IMR-90 (cell line): ENCODE data around the gene CSRNP3. TPM values are rescaled to one million over a fixed set of nuclear protein-coding genes. Genes with fewer than 3 reads are reported as not detected.

Source experiments
- ATAC-seq: fragments of 200-7000 bp; cut with Tn5 transposase; 2 replicates; pipeline ENCODE4 v1.9.1; 2020; ENCODE audit warnings: low read depth, mild to moderate bottlenecking, moderate library complexity
- BruUV-seq: library from RNA; stranded (reverse); fragments of 400-500 nt; replicated peaks from 2 replicates; lab custom pipeline; 2021; lab: Mats Ljungman, UMichigan
- CTCF ChIA-PET: fragments of 300-600 bp; formaldehyde crosslinking; extraction: SDS; loops from one replicate; lab custom pipeline; 2021; ENCODE audit warnings: antibody characterized with exemption; lab: Yijun Ruan, JAX
- POLR2A ChIA-PET: fragments of 300-600 bp; sonication (Branson Sonifier 250); formaldehyde crosslinking; loops from one replicate; lab custom pipeline; 2022; ENCODE audit warnings: antibody characterized with exemption; ENCODE audit not compliant: unreplicated experiment; lab: Charles Lee
- DNase-seq: peaks from one replicate; pipeline ENCODE4 v3.0.0; 2013
- H2AFZ ChIP-seq: replicated peaks from 2 replicates; pipeline ENCODE3; 2013; ENCODE audit warnings: low read length, mild to moderate bottlenecking; ENCODE audit not compliant: poor library complexity
- H2AK5ac ChIP-seq: 2 replicates; pipeline ENCODE4 v1.6.1; 2013; ENCODE audit warnings: low read depth, low read length, inconsistent platforms
- H2AK9ac ChIP-seq: replicated peaks from 2 replicates; pipeline ENCODE3; 2013; ENCODE audit warnings: mild to moderate bottlenecking, low read depth, low read length, moderate library complexity; ENCODE audit not compliant: poor library complexity
- H2BK120ac ChIP-seq: 2 replicates; pipeline ENCODE4 v1.6.1; 2013; ENCODE audit warnings: low read depth, low read length, inconsistent platforms
- H2BK15ac ChIP-seq: 3 replicates; pipeline ENCODE4 v1.6.1; 2013; ENCODE audit warnings: low read depth, low read length, inconsistent platforms
- H2BK20ac ChIP-seq: 2 replicates; pipeline ENCODE4 v1.6.1; 2013; ENCODE audit warnings: low read depth, mild to moderate bottlenecking, inconsistent platforms, low read length, moderate library complexity
- H2BK5ac ChIP-seq: 2 replicates; pipeline ENCODE4 v1.6.1; 2013; ENCODE audit warnings: mild to moderate bottlenecking, low read depth, low read length, inconsistent platforms; ENCODE audit not compliant: poor library complexity, severe bottlenecking
- H3K14ac ChIP-seq: replicated peaks from 2 replicates; pipeline ENCODE4 v1.6.1; 2013; ENCODE audit warnings: low read depth, low read length, inconsistent platforms
- H3K18ac ChIP-seq: 2 replicates; pipeline ENCODE4 v1.6.1; 2013; ENCODE audit warnings: low read depth, low read length, control low read depth
- H3K23ac ChIP-seq: 2 replicates; pipeline ENCODE4 v1.6.1; 2013; ENCODE audit warnings: low read depth, low read length, inconsistent platforms
- H3K27ac ChIP-seq: 2 replicates; pipeline ENCODE4 v1.5.1; 2013; ENCODE audit warnings: mild to moderate bottlenecking, control low read depth, low read length; ENCODE audit not compliant: insufficient read depth
- H3K27me3 ChIP-seq: 2 replicates; pipeline ENCODE4 v1.6.1; 2013; ENCODE audit warnings: low read length; ENCODE audit not compliant: control insufficient read depth, insufficient read depth
- H3K36me3 ChIP-seq: 2 replicates; pipeline ENCODE4 v1.6.1; 2013; ENCODE audit warnings: low read length, mixed read lengths; ENCODE audit not compliant: control insufficient read depth, insufficient read depth
- H3K4ac ChIP-seq: 2 replicates; pipeline ENCODE4 v1.6.1; 2013; ENCODE audit warnings: low read depth, low read length, inconsistent platforms
- H3K4me1 ChIP-seq: 2 replicates; pipeline ENCODE4 v1.6.1; 2013; ENCODE audit warnings: low read length, mixed read lengths; ENCODE audit not compliant: control insufficient read depth, insufficient read depth
- H3K4me2 ChIP-seq: 2 replicates; pipeline ENCODE4 v1.6.1; 2013; ENCODE audit warnings: low read depth, mild to moderate bottlenecking, control low read depth, low read length, moderate library complexity
- H3K4me3 ChIP-seq: 2 replicates; pipeline ENCODE4 v1.5.1; 2013; ENCODE audit warnings: low read depth, mild to moderate bottlenecking, control low read depth, low read length, moderate library complexity; ENCODE audit not compliant: insufficient read depth
- H3K56ac ChIP-seq: 2 replicates; pipeline ENCODE4 v1.6.1; 2013; ENCODE audit warnings: low read length, inconsistent platforms; ENCODE audit not compliant: insufficient read depth; ENCODE audit errors: extremely low read depth
- H3K79me1 ChIP-seq, 2 experiments: 2 replicates each; pipeline ENCODE4 v1.6.1; 2013; ENCODE audit warnings: low read length in 2 of 2, inconsistent platforms in 1 of 2, low read depth in 1 of 2
- H3K9ac ChIP-seq: 2 replicates; pipeline ENCODE4 v1.6.1; 2013; ENCODE audit warnings: low read depth, low read length, control low read depth
- H3K9me1 ChIP-seq: 2 replicates; pipeline ENCODE4 v1.6.1; 2013; ENCODE audit warnings: low read length, inconsistent platforms; ENCODE audit not compliant: insufficient read depth
- H3K9me3 ChIP-seq: 2 replicates; pipeline ENCODE4 v1.6.1; 2013; ENCODE audit warnings: low read length; ENCODE audit not compliant: control insufficient read depth, insufficient read depth
- H4K20me1 ChIP-seq: 2 replicates; pipeline ENCODE4 v1.6.1; 2013; ENCODE audit warnings: low read length, inconsistent platforms; ENCODE audit not compliant: insufficient read depth
- H4K5ac ChIP-seq: 2 replicates; pipeline ENCODE4 v1.6.1; 2013; ENCODE audit warnings: mild to moderate bottlenecking, low read depth, low read length, control low read depth
- H4K8ac ChIP-seq, 2 experiments: 2 replicates each; pipeline ENCODE4 v1.6.1; 2013; ENCODE audit warnings: low read depth in 2 of 2, low read length in 2 of 2, control low read depth in 1 of 2, inconsistent platforms in 1 of 2
- H4K91ac ChIP-seq: 2 replicates; pipeline ENCODE4 v1.6.1; 2013; ENCODE audit warnings: low read depth, low read length, inconsistent platforms; ENCODE audit not compliant: insufficient read depth
- CHD1 ChIP-seq: IDR thresholded peaks from 2 replicates; pipeline ENCODE4 v1.6.1; 2012; ENCODE audit warnings: low read depth, low read length, improper control_type of control experiment
- FOS ChIP-seq: fragments of 150-350 bp; IDR thresholded peaks from 2 replicates; pipeline ENCODE4 v1.6.1; 2016; ENCODE audit warnings: low read depth, low read length
- MAZ ChIP-seq: IDR thresholded peaks from 2 replicates; pipeline ENCODE4 v1.6.1; 2012; ENCODE audit warnings: low read depth, mild to moderate bottlenecking, low read length, improper control_type of control experiment, moderate library complexity, borderline replicate concordance
- MXI1 ChIP-seq: IDR thresholded peaks from 2 replicates; pipeline ENCODE4 v1.6.1; 2012; ENCODE audit warnings: low read depth, mild to moderate bottlenecking, low read length, moderate library complexity, borderline replicate concordance
- NFE2L2 ChIP-seq: fragments of 150-350 bp; IDR thresholded peaks from 2 replicates; pipeline ENCODE4 v1.6.1; 2016; ENCODE audit warnings: low read depth, mild to moderate bottlenecking, low read length
- RAD21 ChIP-seq: IDR thresholded peaks from 2 replicates; pipeline ENCODE4 v1.6.1; 2012; ENCODE audit warnings: low read length, improper control_type of control experiment
- SMC3 ChIP-seq: fragments of 150-350 bp; IDR thresholded peaks from 2 replicates; pipeline ENCODE4 v1.6.1; 2016; ENCODE audit warnings: low read depth, mild to moderate bottlenecking, antibody characterized with exemption, low read length, moderate library complexity
- WGBS, 2 experiments: methylation state at CpG; one replicate each; pipeline versions ENCODE4 v1.1.5 to v1.1.7; 2013; ENCODE audit warnings: missing lambda C conversion rate in 2 of 2; ENCODE audit not compliant: insufficient read length in 1 of 2; ENCODE audit errors: extremely low coverage in 2 of 2; 5-methylcytosine and 5-hydroxymethylcytosine counted together
- dilution Hi-C: fragments of 300-500 bp; cut with HindIII; formaldehyde crosslinking; loops from one replicate; pipeline ENCODE4 v1.14.3; 2018; ENCODE audit warnings: low sequenced_read_pairs; ENCODE audit not compliant: unreplicated experiment
- in situ Hi-C: fragments of 300-500 bp; cut with MboI; formaldehyde crosslinking; loops from 3 replicates; pipeline ENCODE4 v1.14.3; 2019; ENCODE audit warnings: low sequenced_read_pairs, inconsistent platforms, mixed read lengths
- intact Hi-C: fragments of 100-400 bp; cut with micrococcal nuclease; formaldehyde crosslinking; loops from 2 replicates; pipeline ENCODE4 v1.10.0; 2022
- polyA plus RNA-seq, 3 experiments: library from polyadenylated mRNA; depleted of rRNA; stranded (reverse); fragments of >200 nt; gene quantifications; 2 replicates each; pipeline ENCODE4 v1.2.3, GENCODE V29; 2012; ENCODE audit warnings: low replicate concordance in 1 of 3
- total RNA-seq: library from RNA; depleted of rRNA; stranded (reverse); fragments of >200 nt; gene quantifications from 2 replicates; pipeline ENCODE4 v1.2.3, GENCODE V29; 2012

CSRNP3 gene
- total and polyA plus RNA-seq, 2 of the 4 experiments (the other 2 are of a cell fraction) = 0.21 to 0.72 TPM

DNA sequence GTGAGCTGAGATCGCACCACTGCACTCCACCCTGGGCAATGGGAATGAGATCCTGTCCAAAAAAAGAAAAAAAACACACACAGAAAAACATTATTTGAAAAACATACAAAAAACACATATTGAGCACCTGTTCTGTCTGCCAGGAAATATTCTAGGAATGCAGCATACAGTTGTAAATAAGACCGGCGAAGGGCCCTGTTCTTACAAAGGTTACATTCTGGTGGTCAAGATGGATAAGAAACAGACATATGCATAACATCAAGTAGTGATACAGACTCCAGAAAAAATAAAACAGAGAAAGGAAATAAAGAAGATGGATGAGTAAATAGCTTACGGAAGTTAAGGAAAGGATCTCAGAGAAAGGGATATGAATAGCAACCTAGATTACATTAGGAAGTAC lies 164.8 kb downstream of the CSRNP3 start:
- no peaks in the 10 kb centered on the region for H3K79me1 ChIP-seq
- CTCF ChIA-PET = no interaction called here
- no TSS peak for BruUV-seq

More for the DNA sequence above, 164.8 kb downstream of the CSRNP3 start:
- POLR2A ChIA-PET = no interaction called here
- no peak overlapping the region for H3K4ac ChIP-seq
- no peaks in the 10 kb centered on the region for H3K36me3 ChIP-seq
- H4K5ac ChIP-seq = no peak overlapping the region
- no peak overlapping the region for H2BK5ac ChIP-seq
- no peak overlapping the region for H3K4me2 ChIP-seq
- no CpG with 5 or more reads among the region's 4 CpGs for WGBS, 2 experiments
- ATAC-seq (no peak), DNase-seq (no peak)
- H3K23ac ChIP-seq = no peak overlapping the region
- no peak for TF ChIP-seq SMC3
- no peak for TF ChIP-seq NFE2L2
- TF ChIP-seq MAZ = no peak
- no peak for TF ChIP-seq CHD1
- no peak for TF ChIP-seq FOS
- TF ChIP-seq RAD21 = no peak
- no peak for TF ChIP-seq MXI1
- in situ Hi-C loops = no loop called here
- H3K9me1 ChIP-seq = no peaks in the 10 kb centered on the region
- H2BK15ac ChIP-seq = no peak overlapping the region
- H3K9me3 ChIP-seq = no peaks in the 10 kb centered on the region
- no peak overlapping the region for H4K91ac ChIP-seq
- intact Hi-C loops = no loop called here
- no peak overlapping the region for H2BK20ac ChIP-seq
- H2AK5ac ChIP-seq = no peak overlapping the region
- H4K8ac ChIP-seq = no peak overlapping the region
- H2BK120ac ChIP-seq = no peak overlapping the region
- no peaks in the 10 kb centered on the region for H4K20me1 ChIP-seq
- H3K4me1 ChIP-seq = no peaks in the 10 kb centered on the region
- H3K27ac ChIP-seq = no peak overlapping the region
- dilution Hi-C loops = no loop called here
- H2AK9ac ChIP-seq = no peak overlapping the region
- H3K27me3 ChIP-seq = no peaks in the 10 kb centered on the region; the same call in 1 of the 2 replicates
- no peak overlapping the region for H3K4me3 ChIP-seq
- no peak overlapping the region for H3K56ac ChIP-seq
- H2AFZ ChIP-seq = no peak overlapping the region
- H3K9ac ChIP-seq = no peak overlapping the region
- H3K14ac ChIP-seq = no peak overlapping the region
- H3K18ac ChIP-seq = no peak overlapping the region
